Measurements from ENCODE around the gene CBY1.

Gene CBY1

GRCh38 chr22:38716826-38717225, 60.4 kb downstream of the CBY1 start:
- Mint-ChIP-seq H3K36me3 (ENCODE audit: low read depth) (peaks cover 86% of the 10 kb centered on the region), H3K27me3 (no peaks in the 10 kb centered on the region), H3K4me1 (ENCODE audit: low read depth) (peaks cover 33% of the 10 kb centered on the region), H3K4me3 (no peak overlapping the region), H3K9me3 (no peaks in the 10 kb centered on the region), H3K27ac (peak overlapping the region; percentile 3)
- DNase-seq = peak; percentile 23

GRCh38 chr22:38717244-38717643, 60.8 kb downstream of the CBY1 start:
- Mint-ChIP-seq H3K27me3 (no peaks in the 10 kb centered on the region), H3K4me1 (ENCODE audit: low read depth) (peaks cover 29% of the 10 kb centered on the region), H3K4me3 (no peak overlapping the region), H3K36me3 (ENCODE audit: low read depth) (peaks cover 86% of the 10 kb centered on the region), H3K9me3 (no peaks in the 10 kb centered on the region), H3K27ac (peak overlapping the region; percentile 53)
- DNase-seq = no peak

GRCh38 chr22:38718414-38718813, 62.0 kb downstream of the CBY1 start:
- Mint-ChIP-seq H3K9me3 (no peaks in the 10 kb centered on the region), H3K4me1 (ENCODE audit: low read depth) (peaks cover 17% of the 10 kb centered on the region), H3K27ac (peak overlapping the region; percentile 34), H3K4me3 (no peak overlapping the region), H3K36me3 (ENCODE audit: low read depth) (peaks cover 86% of the 10 kb centered on the region), H3K27me3 (no peaks in the 10 kb centered on the region)
- no peak for DNase-seq

- Mint-ChIP-seq H3K4me3 (no peak overlapping the region), H3K4me1 (ENCODE audit: low read depth) (peaks cover 12% of the 10 kb centered on the region), H3K27ac (no peak overlapping the region), H3K27me3 (no peaks in the 10 kb centered on the region), H3K36me3 (ENCODE audit: low read depth) (peaks cover 90% of the 10 kb centered on the region), H3K9me3 (no peaks in the 10 kb centered on the region)
- DNase-seq = no peak
Measured at GRCh38 chr22:38719196-38719595, 62.8 kb downstream of the CBY1 start.

- Mint-ChIP-seq H3K27ac (no peak overlapping the region), H3K36me3 (ENCODE audit: low read depth) (peaks cover 91% of the 10 kb centered on the region), H3K4me1 (ENCODE audit: low read depth) (peaks cover 5% of the 10 kb centered on the region), H3K4me3 (no peak overlapping the region), H3K9me3 (no peaks in the 10 kb centered on the region), H3K27me3 (no peaks in the 10 kb centered on the region)
- DNase-seq = no peak
Measured at GRCh38 chr22:38720350-38720749, 63.9 kb downstream of the CBY1 start.

- Mint-ChIP-seq H3K9me3 (no peaks in the 10 kb centered on the region), H3K27me3 (no peaks in the 10 kb centered on the region), H3K4me3 (no peak overlapping the region), H3K27ac (no peak overlapping the region), H3K36me3 (ENCODE audit: low read depth) (peaks cover 91% of the 10 kb centered on the region), H3K4me1 (ENCODE audit: low read depth) (peaks cover 3% of the 10 kb centered on the region)
- DNase-seq = no peak
Measured at GRCh38 chr22:38721551-38721950, 65.1 kb downstream of the CBY1 start.

Data from activated T-cell treated with anti-CD3 and anti-CD28 coated beads, Interleukin-2, amount 50 U/mL, for 24 hours (primary cell).